Adrenal gland (tissue), 5 donors: ENCODE results near the gene FAM53B.

ENCODE experiments used
- POLR2A ChIP-seq, 2 donors: fragments of 450-650 bp; IDR thresholded peaks; one replicate each; pipeline ENCODE4 v1.6.1; 2017; ENCODE audit warnings: antibody characterized with exemption in 2 of 2, mild to moderate bottlenecking in 2 of 2, moderate library complexity in 1 of 2
- TF ChIP-seq, protein P1 (sequence below), 6 experiments: fragments of 450-650 bp in 4 of 6; fragments of 200-600 bp in 2 of 6; sonication (generic) in 1 of 6; IDR thresholded peaks; 1 replicate in 5 of 6; 2 replicates in 1 of 6; pipeline versions ENCODE4 v1.5.1 to v1.8.0; 2016 to 2021; ENCODE audit warnings: antibody characterized with exemption in 6 of 6, mild to moderate bottlenecking in 2 of 6, moderate library complexity in 1 of 6
- donor health status: DM: no; HTN: no; CAD: no.

DNA sequence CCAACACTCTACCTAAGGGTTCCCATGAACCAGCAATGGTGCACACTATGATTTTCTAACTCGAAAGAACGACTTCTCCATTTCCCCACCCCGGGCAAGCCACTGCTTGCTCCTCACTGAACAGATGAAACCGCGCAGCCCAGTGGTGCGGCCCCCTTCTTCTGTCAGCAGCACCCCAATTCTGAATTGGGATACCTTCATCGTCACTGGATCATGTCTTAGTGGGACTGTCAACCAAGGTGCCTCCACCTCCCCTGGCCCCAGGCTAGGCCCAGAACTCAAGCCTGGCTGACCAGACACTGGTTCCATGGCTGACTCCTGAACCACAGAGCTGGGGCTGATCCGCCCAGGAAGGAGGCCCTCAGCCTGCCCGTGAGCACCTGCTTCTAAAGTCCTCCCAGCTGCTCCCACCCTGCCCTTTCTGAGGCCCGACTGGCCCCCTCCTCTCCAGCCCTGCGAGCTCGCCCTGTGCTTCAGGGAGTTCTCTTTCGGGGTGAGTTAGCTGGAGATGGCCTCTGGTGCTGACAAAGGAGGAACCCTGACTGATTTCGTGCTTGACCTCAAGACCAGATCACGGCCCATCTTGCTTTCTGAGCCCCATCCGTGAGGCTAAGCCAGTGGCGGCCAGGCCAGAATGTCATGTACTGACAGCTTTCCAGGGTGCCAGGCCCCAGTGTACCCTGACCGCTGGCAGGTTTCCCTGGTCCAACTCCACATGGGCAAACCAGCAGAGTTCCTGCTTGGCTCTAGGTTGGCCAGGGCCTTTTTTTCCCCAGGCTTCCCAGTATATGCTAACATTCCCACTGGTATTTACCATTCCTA, 44.5 kb downstream of the FAM53B start:
- TF ChIP-seq, protein P1, sequence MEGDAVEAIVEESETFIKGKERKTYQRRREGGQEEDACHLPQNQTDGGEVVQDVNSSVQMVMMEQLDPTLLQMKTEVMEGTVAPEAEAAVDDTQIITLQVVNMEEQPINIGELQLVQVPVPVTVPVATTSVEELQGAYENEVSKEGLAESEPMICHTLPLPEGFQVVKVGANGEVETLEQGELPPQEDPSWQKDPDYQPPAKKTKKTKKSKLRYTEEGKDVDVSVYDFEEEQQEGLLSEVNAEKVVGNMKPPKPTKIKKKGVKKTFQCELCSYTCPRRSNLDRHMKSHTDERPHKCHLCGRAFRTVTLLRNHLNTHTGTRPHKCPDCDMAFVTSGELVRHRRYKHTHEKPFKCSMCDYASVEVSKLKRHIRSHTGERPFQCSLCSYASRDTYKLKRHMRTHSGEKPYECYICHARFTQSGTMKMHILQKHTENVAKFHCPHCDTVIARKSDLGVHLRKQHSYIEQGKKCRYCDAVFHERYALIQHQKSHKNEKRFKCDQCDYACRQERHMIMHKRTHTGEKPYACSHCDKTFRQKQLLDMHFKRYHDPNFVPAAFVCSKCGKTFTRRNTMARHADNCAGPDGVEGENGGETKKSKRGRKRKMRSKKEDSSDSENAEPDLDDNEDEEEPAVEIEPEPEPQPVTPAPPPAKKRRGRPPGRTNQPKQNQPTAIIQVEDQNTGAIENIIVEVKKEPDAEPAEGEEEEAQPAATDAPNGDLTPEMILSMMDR (IDR thresholded peaks at IDR 0.05), result no peak
- no peak for TF ChIP-seq POLR2A (IDR thresholded peaks at IDR 0.05)
